CD14-positive monocyte (primary cell): ENCODE results near the gene ERC1. TPM values are rescaled to one million over a fixed set of nuclear protein-coding genes. Genes with fewer than 3 reads are reported as not detected.

Experiments used
- DNase-seq, 3 donors: peaks; one replicate each; pipeline ENCODE4 v3.0.0-alpha.2; 2011 to 2022
- H2AFZ ChIP-seq: 2 replicates; pipeline ENCODE4 v1.6.0; 2012; ENCODE audit warnings: mild to moderate bottlenecking, low read depth, low read length, inconsistent platforms; ENCODE audit not compliant: insufficient read depth, poor library complexity, severe bottlenecking
- H3K27ac ChIP-seq, 2 donors: 1 replicate in 1 of 2; 2 replicates in 1 of 2; pipeline ENCODE4 v1.5.1; 2012 to 2013; ENCODE audit warnings: low read length in 2 of 2, control low read depth in 1 of 2, inconsistent platforms in 1 of 2, low read depth in 1 of 2, mild to moderate bottlenecking in 1 of 2
- H3K27me3 ChIP-seq, 2 donors: one replicate each; pipeline versions ENCODE4 v1.6.0 to v1.6.1; 2011 to 2013; ENCODE audit warnings: low read length in 2 of 2; ENCODE audit not compliant: control insufficient read depth in 2 of 2, insufficient read depth in 2 of 2
- H3K36me3 ChIP-seq, 2 donors: replicated peaks in 1 of 2; 1 replicate in 1 of 2; 2 replicates in 1 of 2; pipeline versions ENCODE4 v1.5.1 to v1.6.1; 2012 to 2013; ENCODE audit warnings: low read length in 2 of 2, control low read depth in 1 of 2, inconsistent platforms in 1 of 2, mild to moderate bottlenecking in 1 of 2; ENCODE audit not compliant: insufficient read depth in 2 of 2, control insufficient read depth in 1 of 2
- H3K4me1 ChIP-seq, 2 donors: 1 replicate in 1 of 2; 2 replicates in 1 of 2; pipeline versions ENCODE4 v1.5.1 to v1.6.1; 2012 to 2013; ENCODE audit warnings: low read length in 2 of 2, control low read depth in 1 of 2, inconsistent platforms in 1 of 2, mild to moderate bottlenecking in 1 of 2, moderate library complexity in 1 of 2; ENCODE audit not compliant: insufficient read depth in 2 of 2, control insufficient read depth in 1 of 2
- H3K4me2 ChIP-seq: replicated peaks from 2 replicates; pipeline ENCODE3; 2012; ENCODE audit warnings: low read length, moderate library complexity, mild to moderate bottlenecking; ENCODE audit not compliant: poor library complexity, severe bottlenecking; ENCODE audit errors: extremely low read depth
- H3K4me3 ChIP-seq, 3 experiments: fragments of 200-600 bp in 1 of 3; sonication (generic) in 1 of 3; replicated peaks in 1 of 3; 1 replicate in 2 of 3; 2 replicates in 1 of 3; pipeline ENCODE4 v1.5.1; 2011 to 2013; ENCODE audit warnings: low read length in 3 of 3, mild to moderate bottlenecking in 3 of 3, control low read depth in 2 of 3, low read depth in 2 of 3, inconsistent platforms in 1 of 3, moderate library complexity in 1 of 3
- H3K79me2 ChIP-seq: 2 replicates; pipeline ENCODE4 v1.6.0; 2012; ENCODE audit warnings: mild to moderate bottlenecking, control low read depth, inconsistent platforms, low read length, moderate library complexity; ENCODE audit not compliant: insufficient read depth
- H3K9ac ChIP-seq: 2 replicates; pipeline ENCODE4 v1.6.0; 2017; ENCODE audit warnings: low read length, mild to moderate bottlenecking; ENCODE audit not compliant: insufficient read depth, poor library complexity, severe bottlenecking
- H3K9me3 ChIP-seq, 2 donors: replicated peaks in 1 of 2; 1 replicate in 1 of 2; 2 replicates in 1 of 2; pipeline versions ENCODE4 v1.5.1 to v1.6.1; 2012 to 2013; ENCODE audit warnings: low read length in 2 of 2, control low read depth in 1 of 2; ENCODE audit not compliant: control insufficient read depth in 1 of 2, insufficient read depth in 1 of 2
- H4K20me1 ChIP-seq: 2 replicates; pipeline ENCODE4 v1.6.0; 2012; ENCODE audit warnings: mild to moderate bottlenecking, low read length, control low read depth, moderate library complexity; ENCODE audit not compliant: insufficient read depth
- H3K27ac Mint-ChIP-seq, 7 donors: one replicate each; pipeline ENCODE4 v1.8.0; 2020; ENCODE audit warnings: mild to moderate bottlenecking in 7 of 7, mixed read lengths in 7 of 7, moderate library complexity in 6 of 7, inconsistent platforms in 2 of 7
- H3K27me3 Mint-ChIP-seq, 3 donors: one replicate each; pipeline ENCODE4 v1.8.0; 2021 to 2022; ENCODE audit warnings: low read depth in 3 of 3, mild to moderate bottlenecking in 3 of 3, mixed read lengths in 3 of 3, moderate library complexity in 3 of 3, inconsistent platforms in 1 of 3
- H3K36me3 Mint-ChIP-seq, 2 donors: one replicate each; pipeline ENCODE4 v1.8.0; 2020; ENCODE audit warnings: mixed read lengths in 2 of 2, inconsistent platforms in 1 of 2, mild to moderate bottlenecking in 1 of 2
- H3K4me1 Mint-ChIP-seq: one replicate; pipeline ENCODE4 v1.8.0; 2020; ENCODE audit warnings: mild to moderate bottlenecking, mixed read lengths
- H3K4me3 Mint-ChIP-seq, 2 donors: one replicate each; pipeline ENCODE4 v1.8.0; 2020; ENCODE audit warnings: mild to moderate bottlenecking in 2 of 2, mixed read lengths in 2 of 2, moderate library complexity in 1 of 2
- H3K9me3 Mint-ChIP-seq, 7 donors: one replicate each; pipeline ENCODE4 v1.8.0; 2020 to 2022; ENCODE audit warnings: mixed read lengths in 7 of 7, mild to moderate bottlenecking in 6 of 7, moderate library complexity in 6 of 7, inconsistent platforms in 2 of 7
- CTCF ChIP-seq: fragments of 200-600 bp; IDR thresholded peaks from one replicate; pipeline ENCODE4 v1.8.0; 2022; ENCODE audit warnings: antibody characterized with exemption, mild to moderate bottlenecking
- WGBS: methylation state at CpG from one replicate; pipeline ENCODE4 v1.1.5; 2013; ENCODE audit warnings: missing lambda C conversion rate; ENCODE audit not compliant: insufficient coverage; 5-methylcytosine and 5-hydroxymethylcytosine counted together
- intact Hi-C, 2 donors: fragments of 100-400 bp; cut with micrococcal nuclease; formaldehyde crosslinking; loops; one replicate each; pipeline versions ENCODE4 v1.15.0 to v1.15.1; 2023
- polyA plus RNA-seq, 3 donors: library from polyadenylated mRNA; depleted of rRNA in 1 of 3; unstranded in 2 of 3; stranded (reverse) in 1 of 3; fragments of 300-500 nt in 2 of 3; fragments of >200 nt in 1 of 3; fragmentation: Illumina TruSeq in 2 of 3; gene quantifications; 1 replicate in 2 of 3; 2 replicates in 1 of 3; pipeline ENCODE4 v1.2.3, GENCODE V29; 2012 to 2021

The ERC1 gene
- polyA plus RNA-seq, 3 donors = 4.0 to 14.3 (median 5.1) TPM

- H3K79me2 ChIP-seq = no peaks in the 10 kb centered on the region
- no peaks in the 10 kb centered on the region for H4K20me1 ChIP-seq
- DNase-seq = no peak
- Mint-ChIP-seq H3K4me3 (no peak overlapping the region), H3K27ac (no peak overlapping the region), H3K9me3 (peaks cover 0 to 5% (median 0%) of the 10 kb centered on the region in 7 donors), H3K36me3 (peaks cover 41 to 50% of the 10 kb centered on the region in 2 donors), H3K4me1 (no peaks in the 10 kb centered on the region), H3K27me3 (no peaks in the 10 kb centered on the region)
- no CpG with 5 or more reads among the region's 1 CpG for WGBS
- no peaks in the 10 kb centered on the region for H3K27me3 ChIP-seq
- H3K27ac ChIP-seq = no peak overlapping the region
- peaks cover 0 to 3% of the 10 kb centered on the region in 2 donors for H3K9me3 ChIP-seq
- H3K4me1 ChIP-seq = no peaks in the 10 kb centered on the region
- no peak overlapping the region for H3K4me3 ChIP-seq
- no peak overlapping the region for H3K9ac ChIP-seq
- H2AFZ ChIP-seq = no peak overlapping the region
- H3K36me3 ChIP-seq = peaks cover 22 to 55% of the 10 kb centered on the region in 2 donors
- intact Hi-C loops = no loop called here
- H3K4me2 ChIP-seq = no peak overlapping the region
- TF ChIP-seq CTCF = no peak
Measured at GRCh38 chr12:1410794-1411193, 419.8 kb downstream of the ERC1 start.

GRCh38 chr12:1413930-1414329 is 422.9 kb downstream of the ERC1 start:
- intact Hi-C loops = no loop called here
- no peaks in the 10 kb centered on the region for H3K27me3 ChIP-seq
- WGBS = 97% methylated on average over 11 of the region's 12 CpGs
- no peaks in the 10 kb centered on the region for H4K20me1 ChIP-seq
- H3K79me2 ChIP-seq = no peaks in the 10 kb centered on the region
- no peaks in the 10 kb centered on the region for H3K27me3 Mint-ChIP-seq
- no peak overlapping the region for H3K4me3 Mint-ChIP-seq
- H3K9me3 Mint-ChIP-seq = peaks cover 0 to 5% (median 0%) of the 10 kb centered on the region in 7 donors
- no peak for TF ChIP-seq CTCF
- H3K9me3 ChIP-seq = peaks cover 0 to 3% of the 10 kb centered on the region in 2 donors
- no peaks in the 10 kb centered on the region for H3K4me1 Mint-ChIP-seq
- H3K36me3 Mint-ChIP-seq = peaks cover 54 to 55% of the 10 kb centered on the region in 2 donors
- H3K4me1 ChIP-seq = no peaks in the 10 kb centered on the region
- no peak overlapping the region for H3K27ac Mint-ChIP-seq
- no peak overlapping the region for H3K4me2 ChIP-seq
- no peak overlapping the region for H3K27ac ChIP-seq
- H3K4me3 ChIP-seq = no peak overlapping the region
- peaks cover 15 to 49% of the 10 kb centered on the region in 2 donors for H3K36me3 ChIP-seq
- no peak overlapping the region for H3K9ac ChIP-seq
- no peak for DNase-seq
- H2AFZ ChIP-seq = no peak overlapping the region
